OCI-LY7 (cell line): ENCODE data around the gene ROBO1. TPM values are rescaled to one million over a fixed set of nuclear protein-coding genes. Genes with fewer than 3 reads are reported as not detected.

Experiments
- BruUV-seq: library from RNA; stranded (reverse); fragments of 400-500 nt; replicated peaks from 2 replicates; lab custom pipeline; 2021; lab: Mats Ljungman, UMichigan
- CTCF ChIA-PET: fragments of 300-600 bp; sonication (Branson Sonifier 250); formaldehyde crosslinking; loops from one replicate; lab custom pipeline; 2022; ENCODE audit warnings: antibody characterized with exemption; ENCODE audit not compliant: unreplicated experiment; lab: Charles Lee
- POLR2A ChIA-PET: fragments of 300-600 bp; sonication (Branson Sonifier 250); formaldehyde crosslinking; loops from one replicate; lab custom pipeline; 2022; ENCODE audit warnings: antibody characterized with exemption; lab: Charles Lee
- DNase-seq: peaks from one replicate; pipeline ENCODE4 v3.0.0-alpha.2; 2015; ENCODE audit warnings: low spot score
- H2AFZ ChIP-seq: fragments of 200-600 bp; sonication (generic), shearing (Covaris generic); 2 replicates; pipeline ENCODE4 v1.6.1; 2014; ENCODE audit warnings: mild to moderate bottlenecking, antibody characterized with exemption, low read length, moderate library complexity
- H3K27ac ChIP-seq: fragments of 200-600 bp; sonication (generic); 2 replicates; pipeline ENCODE4 v1.5.1; 2014; ENCODE audit warnings: mixed run types, low read depth, mild to moderate bottlenecking, moderate library complexity, low read length, inconsistent platforms; ENCODE audit not compliant: poor library complexity, severe bottlenecking
- H3K36me3 ChIP-seq: fragments of 200-600 bp; sonication (generic); 2 replicates; pipeline ENCODE4 v1.6.1; 2014; ENCODE audit warnings: mild to moderate bottlenecking, antibody characterized with exemption, low read length, moderate library complexity, mixed read lengths; ENCODE audit not compliant: insufficient read depth
- H3K4me1 ChIP-seq: fragments of 200-600 bp; sonication (generic); 2 replicates; pipeline ENCODE4 v1.5.1; 2014; ENCODE audit warnings: mild to moderate bottlenecking, low read length; ENCODE audit not compliant: insufficient read depth, poor library complexity, severe bottlenecking
- H3K4me2 ChIP-seq: fragments of 200-600 bp; sonication (generic); 2 replicates; pipeline ENCODE4 v1.6.1; 2014; ENCODE audit warnings: mild to moderate bottlenecking, low read length
- H3K4me3 ChIP-seq: fragments of 200-600 bp; sonication (generic); 2 replicates; pipeline ENCODE4 v1.5.1; 2014; ENCODE audit warnings: mild to moderate bottlenecking, low read depth, low read length; ENCODE audit not compliant: poor library complexity, severe bottlenecking
- H3K79me2 ChIP-seq: fragments of 200-600 bp; sonication (generic); 2 replicates; pipeline ENCODE4 v1.6.1; 2016; ENCODE audit warnings: low read depth, mild to moderate bottlenecking, low read length, moderate library complexity, mixed read lengths; ENCODE audit not compliant: insufficient read depth
- H3K9me2 ChIP-seq: fragments of 200-600 bp; sonication (generic); 2 replicates; pipeline ENCODE4 v1.6.1; 2016; ENCODE audit warnings: mild to moderate bottlenecking, low read length, mixed read lengths; ENCODE audit not compliant: insufficient read depth
- H3K9me3 ChIP-seq: fragments of 200-600 bp; sonication (generic); 2 replicates; pipeline ENCODE4 v1.6.1; 2014; ENCODE audit warnings: mild to moderate bottlenecking, mixed run types, low read length, mixed read lengths
- H4K20me1 ChIP-seq: fragments of 200-600 bp; sonication (generic); 2 replicates; pipeline ENCODE4 v1.6.1; 2014; ENCODE audit warnings: mild to moderate bottlenecking, antibody characterized with exemption, low read length, moderate library complexity, mixed read lengths; ENCODE audit not compliant: insufficient read depth
- EZH2phosphoT487 ChIP-seq: fragments of 200-600 bp; sonication (generic); IDR thresholded peaks from 2 replicates; pipeline ENCODE4 v1.6.1; 2018; ENCODE audit warnings: low read depth, borderline replicate concordance, mild to moderate bottlenecking, mixed run types, antibody characterized with exemption, low read length, moderate library complexity, mixed read lengths
- intact Hi-C: fragments of 100-400 bp; cut with micrococcal nuclease; formaldehyde crosslinking; loops from one replicate; pipeline ENCODE4 v1.10.0; 2022; ENCODE audit not compliant: unreplicated experiment
- total RNA-seq, 2 experiments: library from RNA; depleted of rRNA in 1 of 2; stranded (reverse); fragments of >200 nt in 1 of 2; shearing (Covaris generic) in 1 of 2; gene quantifications; 2 replicates each; pipeline ENCODE4 v1.2.3, GENCODE V29; 2014 to 2022
- TF ChIP-seq, protein P1 (sequence below): fragments of 200-600 bp; sonication (generic); conservative IDR thresholded peaks from 2 replicates; pipeline ENCODE4 v1.5.1; 2014; ENCODE audit warnings: mild to moderate bottlenecking, antibody characterized with exemption, low read length, moderate library complexity, mixed read lengths

The ROBO1 gene
- total RNA-seq, 2 experiments from 2014 or later: not detected

DNA sequence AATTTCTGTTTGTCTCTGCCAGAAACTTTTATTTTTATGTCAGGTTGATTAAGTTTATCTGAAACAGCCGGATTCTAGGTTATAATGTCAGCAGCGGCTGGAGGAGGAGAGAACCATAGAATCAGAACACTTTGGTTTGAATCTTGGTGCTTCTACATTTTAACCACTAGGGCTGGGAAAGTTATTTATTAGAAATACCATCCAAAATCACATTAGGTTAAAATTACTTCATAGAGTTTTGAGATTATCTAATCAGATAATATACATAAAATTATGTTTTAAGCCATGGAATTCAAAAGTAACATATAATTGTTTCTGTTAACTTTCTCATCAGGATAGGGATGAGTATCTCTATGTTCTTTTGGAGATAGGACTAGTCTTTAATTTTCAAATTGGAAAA is 502.9 kb downstream of the ROBO1 start:
- H3K36me3 ChIP-seq: no peaks in the 10 kb centered on the region
- no peaks in the 10 kb centered on the region for H3K9me2 ChIP-seq
- BruUV-seq: no TSS peak
- CTCF ChIA-PET: no interaction called here
- H3K4me1 ChIP-seq: no peaks in the 10 kb centered on the region
- no peak overlapping the region for H3K27ac ChIP-seq
- intact Hi-C loops: no loop called here
- POLR2A ChIA-PET: no interaction called here
- H3K4me3 ChIP-seq: no peak overlapping the region
- DNase-seq: no peak
- no peaks in the 10 kb centered on the region for H3K79me2 ChIP-seq
- no peaks in the 10 kb centered on the region for H3K9me3 ChIP-seq
- H4K20me1 ChIP-seq: no peaks in the 10 kb centered on the region
- H3K4me2 ChIP-seq: no peak overlapping the region
- H2AFZ ChIP-seq: no peak overlapping the region
- TF ChIP-seq, protein P1, sequence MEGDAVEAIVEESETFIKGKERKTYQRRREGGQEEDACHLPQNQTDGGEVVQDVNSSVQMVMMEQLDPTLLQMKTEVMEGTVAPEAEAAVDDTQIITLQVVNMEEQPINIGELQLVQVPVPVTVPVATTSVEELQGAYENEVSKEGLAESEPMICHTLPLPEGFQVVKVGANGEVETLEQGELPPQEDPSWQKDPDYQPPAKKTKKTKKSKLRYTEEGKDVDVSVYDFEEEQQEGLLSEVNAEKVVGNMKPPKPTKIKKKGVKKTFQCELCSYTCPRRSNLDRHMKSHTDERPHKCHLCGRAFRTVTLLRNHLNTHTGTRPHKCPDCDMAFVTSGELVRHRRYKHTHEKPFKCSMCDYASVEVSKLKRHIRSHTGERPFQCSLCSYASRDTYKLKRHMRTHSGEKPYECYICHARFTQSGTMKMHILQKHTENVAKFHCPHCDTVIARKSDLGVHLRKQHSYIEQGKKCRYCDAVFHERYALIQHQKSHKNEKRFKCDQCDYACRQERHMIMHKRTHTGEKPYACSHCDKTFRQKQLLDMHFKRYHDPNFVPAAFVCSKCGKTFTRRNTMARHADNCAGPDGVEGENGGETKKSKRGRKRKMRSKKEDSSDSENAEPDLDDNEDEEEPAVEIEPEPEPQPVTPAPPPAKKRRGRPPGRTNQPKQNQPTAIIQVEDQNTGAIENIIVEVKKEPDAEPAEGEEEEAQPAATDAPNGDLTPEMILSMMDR: no peak
- TF ChIP-seq EZH2phosphoT487: no peak

DNA sequence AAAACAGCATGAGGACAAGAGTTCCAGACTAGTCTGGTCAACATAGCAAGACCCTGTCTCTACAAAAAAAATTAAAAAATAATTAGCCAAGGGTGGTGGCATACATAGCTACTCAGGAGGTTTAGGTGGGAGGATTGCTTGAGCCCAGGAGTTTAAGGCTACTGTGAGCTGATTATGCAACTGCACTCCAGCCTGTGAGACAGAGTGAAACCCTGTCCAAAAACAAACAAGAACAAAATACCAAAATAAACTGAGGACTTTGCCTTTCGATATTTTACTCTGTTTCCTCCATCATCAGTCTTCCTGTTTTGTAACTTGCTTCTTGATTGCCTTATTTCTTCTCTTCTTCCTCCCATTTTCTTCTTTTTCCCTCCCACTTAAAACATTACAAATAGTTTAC is 504.4 kb downstream of the ROBO1 start:
- H3K36me3 ChIP-seq: no peaks in the 10 kb centered on the region
- CTCF ChIA-PET: no interaction called here
- H3K4me3 ChIP-seq: no peak overlapping the region

GRCh38 chr3:79258479-79258878 is 509.3 kb downstream of the ROBO1 start:
- Histone ChIP-seq H4K20me1 (no peaks in the 10 kb centered on the region), H3K79me2 (no peaks in the 10 kb centered on the region), H3K9me2 (no peaks in the 10 kb centered on the region), H3K4me1 (no peaks in the 10 kb centered on the region), H3K36me3 (no peaks in the 10 kb centered on the region), H3K9me3 (no peaks in the 10 kb centered on the region), H2AFZ (no peak overlapping the region), H3K4me2 (no peak overlapping the region), H3K27ac (no peak overlapping the region), H3K4me3 (no peak overlapping the region)
- TF ChIP-seq EZH2phosphoT487: no peak
- TF ChIP-seq, protein P1: no peak
- BruUV-seq: no TSS peak
- intact Hi-C loops: no loop called here
- DNase-seq: no peak
- ChIA-PET POLR2A (no interaction called here), CTCF (no interaction called here)

More for the DNA sequence above, 504.4 kb downstream of the ROBO1 start:
- no peaks in the 10 kb centered on the region for H3K9me3 ChIP-seq
- no TSS peak for BruUV-seq
- H3K27ac ChIP-seq: no peak overlapping the region
- intact Hi-C loops: no loop called here
- H4K20me1 ChIP-seq: no peaks in the 10 kb centered on the region
- H3K4me1 ChIP-seq: no peaks in the 10 kb centered on the region
- no peak for TF ChIP-seq EZH2phosphoT487
- TF ChIP-seq, protein P1: no peak
- POLR2A ChIA-PET: interaction anchor here (0.7 kb wide), 1 partner anchor 108 kb away, joined by 4 read pairs; no protein-coding TSS in a partner anchor
- H2AFZ ChIP-seq: no peak overlapping the region
- H3K9me2 ChIP-seq: no peaks in the 10 kb centered on the region
- H3K79me2 ChIP-seq: no peaks in the 10 kb centered on the region
- no peak overlapping the region for H3K4me2 ChIP-seq
- no peak for DNase-seq
